Activated CD8-positive, alpha-beta T cell treated with anti-CD3 and anti-CD28 coated beads for 36 hours (primary cell): Measurements from ENCODE around the gene MBTPS1. TPM values are rescaled to one million over a fixed set of nuclear protein-coding genes. Genes with fewer than 3 reads are reported as not detected.

Experiments used
- ATAC-seq: fragments of 200-7000 bp; cut with Tn5 transposase; one replicate; pipeline ENCODE4 v1.10.0; 2021; ENCODE audit warnings: mild to moderate bottlenecking, moderate library complexity
- CTCF ChIA-PET: fragments of 350-600 bp; sonication (Branson Sonifier 250); formaldehyde crosslinking; loops from one replicate; lab custom pipeline; 2021; ENCODE audit warnings: antibody characterized with exemption; lab: Charles Lee
- POLR2A ChIA-PET: fragments of 350-600 bp; sonication (Branson Sonifier 250); formaldehyde crosslinking; loops from one replicate; lab custom pipeline; 2021; ENCODE audit warnings: antibody characterized with exemption; lab: Charles Lee
- DNase-seq: peaks from one replicate; pipeline ENCODE4 v3.0.0-alpha.2; 2020
- H3K27ac Mint-ChIP-seq: one replicate; pipeline ENCODE4 v1.8.0; 2021; ENCODE audit warnings: mild to moderate bottlenecking, mixed read lengths
- H3K27me3 Mint-ChIP-seq: one replicate; pipeline ENCODE4 v1.8.0; 2021; ENCODE audit warnings: mixed read lengths
- H3K36me3 Mint-ChIP-seq: one replicate; pipeline ENCODE4 v1.8.0; 2021; ENCODE audit warnings: low read depth, mixed read lengths
- H3K4me1 Mint-ChIP-seq: one replicate; pipeline ENCODE4 v1.8.0; 2021; ENCODE audit warnings: low read depth, mixed read lengths
- H3K4me3 Mint-ChIP-seq: one replicate; pipeline ENCODE4 v1.8.0; 2021; ENCODE audit warnings: mild to moderate bottlenecking, moderate library complexity, mixed read lengths
- H3K9me3 Mint-ChIP-seq: one replicate; pipeline ENCODE4 v1.8.0; 2021; ENCODE audit warnings: mixed read lengths
- intact Hi-C: fragments of 100-400 bp; cut with micrococcal nuclease; formaldehyde crosslinking; loops from one replicate; pipeline ENCODE4 v1.10.0; 2022
- total RNA-seq, 2 experiments: library from RNA; stranded (reverse); gene quantifications; one replicate each; pipeline ENCODE4 v1.2.3, GENCODE V29; 2021
- TF ChIP-seq, protein P1 (sequence below): fragments of 200-600 bp; IDR thresholded peaks from one replicate; pipeline ENCODE4 v1.8.0; 2022; ENCODE audit warnings: antibody characterized with exemption, mild to moderate bottlenecking

MBTPS1 gene
- total RNA-seq, 2 experiments from 2014 or later, result 31.5 to 31.7 TPM

DNA sequence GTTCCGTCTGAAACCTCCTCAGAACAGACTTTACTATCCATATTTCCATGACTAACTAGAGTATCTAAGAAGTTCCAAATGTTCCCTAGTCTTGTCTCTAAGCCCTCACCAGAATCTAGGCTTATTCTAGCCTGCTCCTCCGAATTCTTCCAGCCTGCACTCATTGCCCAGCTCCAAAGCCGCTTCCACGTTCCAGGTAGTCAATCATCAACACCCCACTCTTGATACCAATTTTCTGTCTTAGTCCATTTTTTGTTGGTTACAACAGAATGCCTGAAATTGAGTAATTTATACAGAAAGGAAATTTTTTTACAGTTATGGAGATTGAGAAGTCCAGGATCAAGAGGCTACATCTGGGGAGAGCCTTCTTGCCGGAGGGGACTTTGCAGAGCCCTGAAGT, 95.3 kb downstream of the MBTPS1 start:
- peaks cover 6% of the 10 kb centered on the region for H3K9me3 Mint-ChIP-seq
- no peaks in the 10 kb centered on the region for H3K4me1 Mint-ChIP-seq
- no peaks in the 10 kb centered on the region for H3K36me3 Mint-ChIP-seq
- H3K27ac Mint-ChIP-seq, result no peak overlapping the region
- ATAC-seq (no peak), DNase-seq (no peak)
- peaks cover 9% of the 10 kb centered on the region for H3K27me3 Mint-ChIP-seq
- no peak overlapping the region for H3K4me3 Mint-ChIP-seq
- POLR2A ChIA-PET, result no interaction called here
- CTCF ChIA-PET, result no interaction called here
- TF ChIP-seq, protein P1, sequence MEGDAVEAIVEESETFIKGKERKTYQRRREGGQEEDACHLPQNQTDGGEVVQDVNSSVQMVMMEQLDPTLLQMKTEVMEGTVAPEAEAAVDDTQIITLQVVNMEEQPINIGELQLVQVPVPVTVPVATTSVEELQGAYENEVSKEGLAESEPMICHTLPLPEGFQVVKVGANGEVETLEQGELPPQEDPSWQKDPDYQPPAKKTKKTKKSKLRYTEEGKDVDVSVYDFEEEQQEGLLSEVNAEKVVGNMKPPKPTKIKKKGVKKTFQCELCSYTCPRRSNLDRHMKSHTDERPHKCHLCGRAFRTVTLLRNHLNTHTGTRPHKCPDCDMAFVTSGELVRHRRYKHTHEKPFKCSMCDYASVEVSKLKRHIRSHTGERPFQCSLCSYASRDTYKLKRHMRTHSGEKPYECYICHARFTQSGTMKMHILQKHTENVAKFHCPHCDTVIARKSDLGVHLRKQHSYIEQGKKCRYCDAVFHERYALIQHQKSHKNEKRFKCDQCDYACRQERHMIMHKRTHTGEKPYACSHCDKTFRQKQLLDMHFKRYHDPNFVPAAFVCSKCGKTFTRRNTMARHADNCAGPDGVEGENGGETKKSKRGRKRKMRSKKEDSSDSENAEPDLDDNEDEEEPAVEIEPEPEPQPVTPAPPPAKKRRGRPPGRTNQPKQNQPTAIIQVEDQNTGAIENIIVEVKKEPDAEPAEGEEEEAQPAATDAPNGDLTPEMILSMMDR, result no peak
- intact Hi-C loops, result no loop called here

DNA sequence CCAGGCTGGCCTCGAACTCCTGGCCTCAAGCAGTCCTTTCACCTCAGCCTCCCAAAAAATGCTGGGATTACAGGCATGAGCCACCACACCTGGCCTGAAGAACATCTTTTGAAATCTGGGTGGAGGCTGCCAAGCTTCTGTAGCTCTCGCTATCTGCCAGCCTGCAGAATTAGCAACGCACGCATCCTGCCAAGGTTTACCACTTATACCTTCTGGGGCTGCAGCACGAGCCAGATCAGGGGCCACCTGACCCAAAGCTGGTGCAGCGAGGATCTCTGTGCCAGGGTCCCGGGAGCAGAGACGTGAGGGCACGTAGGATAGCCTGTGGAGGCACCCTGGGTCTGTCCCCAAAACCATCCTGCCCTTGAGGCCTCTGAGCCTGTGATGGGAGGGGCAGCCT, 96.4 kb downstream of the MBTPS1 start:
- H3K36me3 Mint-ChIP-seq, result no peaks in the 10 kb centered on the region
- peaks cover 6% of the 10 kb centered on the region for H3K9me3 Mint-ChIP-seq
- H3K4me3 Mint-ChIP-seq, result no peak overlapping the region
- TF ChIP-seq, protein P1, result no peak
- intact Hi-C loops, result no loop called here
- ChIA-PET POLR2A (no interaction called here), CTCF (no interaction called here)
- DNase-seq, result no peak
- H3K27ac Mint-ChIP-seq, result no peak overlapping the region
- H3K27me3 Mint-ChIP-seq, result peaks cover 8% of the 10 kb centered on the region
- no peak for ATAC-seq
- H3K4me1 Mint-ChIP-seq, result no peaks in the 10 kb centered on the region

DNA sequence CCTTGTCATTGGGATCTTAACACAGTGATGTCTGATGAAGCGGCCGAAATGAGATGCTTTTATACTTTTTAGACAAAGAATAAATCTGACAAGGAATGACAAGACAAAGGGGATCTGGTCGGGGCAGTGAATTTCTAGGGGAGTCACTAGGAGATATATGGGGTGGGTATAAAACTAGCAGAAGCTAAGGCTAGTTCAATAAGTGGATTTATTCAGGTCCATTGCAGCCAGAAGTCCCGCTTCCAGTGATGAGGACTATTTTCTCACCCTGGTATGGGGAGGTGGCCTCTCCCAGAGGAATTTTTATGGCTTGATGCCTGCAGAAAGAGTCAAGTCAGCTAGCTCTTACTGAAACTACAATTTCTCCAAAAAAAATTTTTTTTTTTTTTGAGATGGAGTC, 98.0 kb downstream of the MBTPS1 start:
- ChIA-PET POLR2A (no interaction called here), CTCF (no interaction called here)
- H3K9me3 Mint-ChIP-seq, result peaks cover 6% of the 10 kb centered on the region
- H3K4me1 Mint-ChIP-seq, result peaks cover 7% of the 10 kb centered on the region
- DNase-seq, result no peak
- ATAC-seq, result no peak
- intact Hi-C loops, result no loop called here
- no peak overlapping the region for H3K27ac Mint-ChIP-seq
- no peaks in the 10 kb centered on the region for H3K36me3 Mint-ChIP-seq
- peaks cover 8% of the 10 kb centered on the region for H3K27me3 Mint-ChIP-seq
- TF ChIP-seq, protein P1, result no peak
- H3K4me3 Mint-ChIP-seq, result no peak overlapping the region

DNA sequence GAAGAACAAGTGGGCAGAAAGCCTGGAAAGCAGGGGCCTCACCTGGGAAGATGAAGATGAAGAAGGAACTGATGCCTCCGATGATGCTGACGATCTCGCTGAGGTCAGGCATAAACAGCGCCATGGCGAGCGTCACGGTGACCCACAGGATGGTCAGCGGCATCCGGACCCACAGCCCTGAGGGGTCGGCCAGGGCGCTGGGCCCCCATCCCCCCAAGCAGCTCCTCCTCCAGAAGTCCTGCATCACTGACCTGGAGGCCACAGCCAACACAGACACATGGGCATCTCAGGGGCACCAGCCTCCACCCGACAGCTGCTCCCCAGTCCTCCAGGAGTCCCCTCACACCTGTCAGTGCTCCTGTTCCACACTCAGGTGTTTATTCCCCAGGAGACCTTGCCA, 100.3 kb downstream of the MBTPS1 start:
- no peaks in the 10 kb centered on the region for H3K36me3 Mint-ChIP-seq
- ChIA-PET POLR2A (no interaction called here), CTCF (no interaction called here)
- no peak overlapping the region for H3K27ac Mint-ChIP-seq
- H3K4me3 Mint-ChIP-seq, result no peak overlapping the region
- intact Hi-C loops, result no loop called here
- peaks cover 7% of the 10 kb centered on the region for H3K27me3 Mint-ChIP-seq
- ATAC-seq, result no peak
- peaks cover 4% of the 10 kb centered on the region for H3K9me3 Mint-ChIP-seq
- peaks cover 7% of the 10 kb centered on the region for H3K4me1 Mint-ChIP-seq
- no peak for DNase-seq
- TF ChIP-seq, protein P1, result no peak

DNA sequence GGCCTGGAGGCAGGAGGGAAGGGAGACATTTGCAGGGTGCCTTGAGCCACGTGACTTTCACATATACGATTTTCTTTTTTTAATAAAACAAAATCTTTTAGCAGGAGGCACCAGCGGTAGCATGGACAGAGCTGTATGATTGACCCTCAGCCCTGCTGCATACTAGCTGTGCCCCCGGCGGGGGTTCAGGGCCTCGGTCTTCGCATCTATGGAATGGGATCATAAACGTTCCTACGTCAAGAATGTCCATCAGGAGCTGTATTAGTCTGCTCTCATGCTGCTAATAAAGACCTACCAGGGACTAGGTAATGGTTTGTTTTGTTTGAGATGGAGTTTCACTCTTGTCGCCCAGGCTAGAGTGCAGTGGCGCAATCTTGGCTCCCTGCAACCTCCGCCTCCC, 101.3 kb downstream of the MBTPS1 start:
- DNase-seq (no peak), ATAC-seq (no peak)
- Mint-ChIP-seq H3K4me1 (peaks cover 7% of the 10 kb centered on the region), H3K27ac (no peak overlapping the region), H3K9me3 (peaks cover 1% of the 10 kb centered on the region), H3K36me3 (no peaks in the 10 kb centered on the region), H3K27me3 (peaks cover 7% of the 10 kb centered on the region), H3K4me3 (no peak overlapping the region)
- TF ChIP-seq, protein P1, result no peak
- intact Hi-C loops, result no loop called here
- POLR2A ChIA-PET, result interaction anchor here (1.1 kb wide), 1 partner anchor 17 kb away, joined by 3 read pairs; no protein-coding TSS in a partner anchor
- CTCF ChIA-PET, result no interaction called here
